Ishikawa (cell line): ENCODE data around the gene NKD2.

Source experiments
- CEBPB ChIP-seq: IDR thresholded peaks from 2 replicates; pipeline ENCODE4 v1.6.1; 2012
- CREB1 ChIP-seq: IDR thresholded peaks from 2 replicates; pipeline ENCODE4 v1.6.1; 2012; ENCODE audit warnings: low read depth
- EGR1 ChIP-seq: IDR thresholded peaks from 2 replicates; pipeline ENCODE4 v1.6.1; 2012
- EP300 ChIP-seq: IDR thresholded peaks from 2 replicates; pipeline ENCODE4 v1.6.1; 2012; ENCODE audit warnings: borderline replicate concordance
- FOXM1 ChIP-seq: IDR thresholded peaks from 2 replicates; pipeline ENCODE4 v1.6.1; 2012; ENCODE audit warnings: low read depth, borderline replicate concordance
- NFIC ChIP-seq: IDR thresholded peaks from 2 replicates; pipeline ENCODE4 v1.6.1; 2012
- RAD21 ChIP-seq: IDR thresholded peaks from 2 replicates; pipeline ENCODE4 v1.6.1; 2012; ENCODE audit warnings: low read depth
- TEAD4 ChIP-seq: IDR thresholded peaks from 2 replicates; pipeline ENCODE4 v1.6.1; 2012
- TF ChIP-seq, protein P1 (sequence below): IDR thresholded peaks from 2 replicates; pipeline ENCODE4 v1.6.1; 2012; ENCODE audit warnings: low read depth, mild to moderate bottlenecking

DNA sequence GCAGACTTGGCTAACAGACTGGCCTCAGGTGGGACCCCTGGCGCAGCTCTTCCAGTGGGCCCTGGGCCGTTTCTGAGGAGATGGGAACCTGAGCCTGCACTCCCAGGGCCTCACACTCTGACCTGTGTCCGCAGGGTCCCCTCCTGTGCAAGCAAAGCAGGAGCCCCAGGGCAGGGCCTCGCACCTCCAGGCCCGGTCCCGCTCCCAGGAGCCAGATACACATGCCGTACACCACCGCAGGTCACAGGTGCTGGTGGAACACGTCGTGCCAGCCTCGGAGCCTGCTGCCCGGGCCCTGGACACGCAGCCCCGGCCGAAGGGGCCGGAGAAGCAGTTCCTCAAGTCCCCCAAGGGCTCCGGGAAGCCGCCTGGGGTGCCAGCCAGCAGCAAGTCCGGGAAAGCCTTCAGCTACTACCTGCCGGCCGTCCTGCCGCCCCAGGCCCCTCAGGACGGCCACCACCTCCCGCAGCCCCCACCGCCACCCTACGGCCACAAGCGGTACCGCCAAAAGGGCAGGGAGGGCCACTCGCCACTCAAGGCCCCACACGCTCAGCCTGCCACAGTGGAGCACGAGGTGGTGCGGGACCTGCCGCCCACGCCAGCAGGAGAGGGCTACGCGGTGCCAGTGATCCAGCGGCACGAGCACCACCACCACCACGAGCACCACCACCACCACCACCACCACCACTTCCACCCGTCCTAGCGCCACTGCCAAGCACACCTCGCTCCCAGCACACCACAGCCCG lies 29.2 kb downstream of the NKD2 start:
- TF ChIP-seq CEBPB: no peak
- no peak for TF ChIP-seq TEAD4
- TF ChIP-seq CREB1: no peak
- TF ChIP-seq, protein P1, sequence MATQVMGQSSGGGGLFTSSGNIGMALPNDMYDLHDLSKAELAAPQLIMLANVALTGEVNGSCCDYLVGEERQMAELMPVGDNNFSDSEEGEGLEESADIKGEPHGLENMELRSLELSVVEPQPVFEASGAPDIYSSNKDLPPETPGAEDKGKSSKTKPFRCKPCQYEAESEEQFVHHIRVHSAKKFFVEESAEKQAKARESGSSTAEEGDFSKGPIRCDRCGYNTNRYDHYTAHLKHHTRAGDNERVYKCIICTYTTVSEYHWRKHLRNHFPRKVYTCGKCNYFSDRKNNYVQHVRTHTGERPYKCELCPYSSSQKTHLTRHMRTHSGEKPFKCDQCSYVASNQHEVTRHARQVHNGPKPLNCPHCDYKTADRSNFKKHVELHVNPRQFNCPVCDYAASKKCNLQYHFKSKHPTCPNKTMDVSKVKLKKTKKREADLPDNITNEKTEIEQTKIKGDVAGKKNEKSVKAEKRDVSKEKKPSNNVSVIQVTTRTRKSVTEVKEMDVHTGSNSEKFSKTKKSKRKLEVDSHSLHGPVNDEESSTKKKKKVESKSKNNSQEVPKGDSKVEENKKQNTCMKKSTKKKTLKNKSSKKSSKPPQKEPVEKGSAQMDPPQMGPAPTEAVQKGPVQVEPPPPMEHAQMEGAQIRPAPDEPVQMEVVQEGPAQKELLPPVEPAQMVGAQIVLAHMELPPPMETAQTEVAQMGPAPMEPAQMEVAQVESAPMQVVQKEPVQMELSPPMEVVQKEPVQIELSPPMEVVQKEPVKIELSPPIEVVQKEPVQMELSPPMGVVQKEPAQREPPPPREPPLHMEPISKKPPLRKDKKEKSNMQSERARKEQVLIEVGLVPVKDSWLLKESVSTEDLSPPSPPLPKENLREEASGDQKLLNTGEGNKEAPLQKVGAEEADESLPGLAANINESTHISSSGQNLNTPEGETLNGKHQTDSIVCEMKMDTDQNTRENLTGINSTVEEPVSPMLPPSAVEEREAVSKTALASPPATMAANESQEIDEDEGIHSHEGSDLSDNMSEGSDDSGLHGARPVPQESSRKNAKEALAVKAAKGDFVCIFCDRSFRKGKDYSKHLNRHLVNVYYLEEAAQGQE: no peak
- no peak for TF ChIP-seq EGR1
- no peak for TF ChIP-seq RAD21
- no peak for TF ChIP-seq EP300
- TF ChIP-seq NFIC: no peak
- no peak for TF ChIP-seq FOXM1
